ENCODE measurements around the gene TRABD2A.

DNA sequence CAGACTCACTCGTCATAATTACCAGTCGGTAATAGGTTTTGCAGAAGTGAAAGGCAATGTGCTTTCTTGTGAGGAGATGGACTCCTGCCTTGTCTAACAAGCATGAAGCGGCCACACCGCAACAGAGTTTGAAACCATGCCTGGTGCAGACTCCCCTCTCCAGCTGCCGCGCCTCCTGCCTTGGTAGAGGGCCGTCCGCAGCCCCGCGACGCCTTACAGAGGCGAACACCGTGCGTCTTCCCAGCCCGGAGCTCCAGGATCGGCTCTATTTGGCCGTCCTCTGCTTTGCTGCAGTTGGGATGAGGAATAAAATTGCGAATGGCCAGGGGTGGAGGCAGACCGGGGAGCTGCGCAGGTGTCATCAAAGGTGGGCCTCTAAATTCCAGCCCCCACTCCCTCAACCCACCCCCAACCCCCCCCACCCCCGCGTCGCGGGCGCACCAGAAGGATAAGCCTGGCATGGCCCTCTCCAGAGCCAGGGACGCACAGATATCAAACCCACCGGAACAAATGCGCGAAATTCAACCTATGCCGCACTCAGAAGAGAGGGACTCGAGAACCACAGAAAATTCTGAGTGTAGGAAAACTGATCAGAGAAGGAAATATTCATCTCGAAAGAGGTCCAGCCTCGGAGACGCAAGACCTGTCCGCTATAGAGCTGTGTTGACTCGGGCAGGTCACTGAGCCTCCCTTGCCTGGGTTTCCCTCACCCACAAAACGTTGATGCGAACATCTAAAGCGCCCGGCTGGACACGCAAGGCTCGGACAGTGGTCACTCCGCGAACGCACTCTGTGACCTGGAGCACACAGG lies 1.1 kb downstream of the TRABD2A start:
- TF ChIP-seq, protein P1, sequence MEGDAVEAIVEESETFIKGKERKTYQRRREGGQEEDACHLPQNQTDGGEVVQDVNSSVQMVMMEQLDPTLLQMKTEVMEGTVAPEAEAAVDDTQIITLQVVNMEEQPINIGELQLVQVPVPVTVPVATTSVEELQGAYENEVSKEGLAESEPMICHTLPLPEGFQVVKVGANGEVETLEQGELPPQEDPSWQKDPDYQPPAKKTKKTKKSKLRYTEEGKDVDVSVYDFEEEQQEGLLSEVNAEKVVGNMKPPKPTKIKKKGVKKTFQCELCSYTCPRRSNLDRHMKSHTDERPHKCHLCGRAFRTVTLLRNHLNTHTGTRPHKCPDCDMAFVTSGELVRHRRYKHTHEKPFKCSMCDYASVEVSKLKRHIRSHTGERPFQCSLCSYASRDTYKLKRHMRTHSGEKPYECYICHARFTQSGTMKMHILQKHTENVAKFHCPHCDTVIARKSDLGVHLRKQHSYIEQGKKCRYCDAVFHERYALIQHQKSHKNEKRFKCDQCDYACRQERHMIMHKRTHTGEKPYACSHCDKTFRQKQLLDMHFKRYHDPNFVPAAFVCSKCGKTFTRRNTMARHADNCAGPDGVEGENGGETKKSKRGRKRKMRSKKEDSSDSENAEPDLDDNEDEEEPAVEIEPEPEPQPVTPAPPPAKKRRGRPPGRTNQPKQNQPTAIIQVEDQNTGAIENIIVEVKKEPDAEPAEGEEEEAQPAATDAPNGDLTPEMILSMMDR (IDR thresholded peaks at IDR 0.05) = no peak
- no peak for TF ChIP-seq POLR2A (IDR thresholded peaks at IDR 0.05)
- TF ChIP-seq POLR2AphosphoS5 (IDR thresholded peaks at IDR 0.05) = no peak

Data from breast epithelium (tissue), 3 donors.